IPS DF 4.7 (cell line): ENCODE data around the gene ATG101.
A peak's percentile ranks its signal among the peaks of the same experiment; 100 is the strongest.

Source experiments
- DNase-seq: peaks from one replicate; pipeline ENCODE4 v3.0.0-alpha.2; 2013; ENCODE audit warnings: low spot score; ENCODE audit errors: extremely low read depth

The ATG101 gene

GRCh38 chr12:52069327-52070184 is at the start of gene ATG101:
TSS of gene ATG101 (plus strand) at chr12:52069978. CDS start at chr12:52073651, 3,673 bp downstream.
- DNase-seq, result peak; percentile 86

GRCh38 chr12:52020539-52021336 is 49.0 kb upstream of the ATG101 start:
- DNase-seq, result no peak

- DNase-seq, result no peak
Observed at GRCh38 chr12:52022841-52023181, 47.0 kb upstream of the ATG101 start.

- DNase-seq, result no peak
Observed at GRCh38 chr12:52023182-52023975, 46.4 kb upstream of the ATG101 start.

- no peak for DNase-seq
Observed at GRCh38 chr12:52023976-52024688, 45.6 kb upstream of the ATG101 start.

GRCh38 chr12:52024845-52025230 is 44.9 kb upstream of the ATG101 start:
- DNase-seq, result no peak

- DNase-seq, result no peak
Observed at GRCh38 chr12:52026263-52026662, 43.5 kb upstream of the ATG101 start.

- no peak for DNase-seq
Observed at GRCh38 chr12:52027085-52027843, 42.5 kb upstream of the ATG101 start.

GRCh38 chr12:52029685-52030084 is 40.1 kb upstream of the ATG101 start:
- no peak for DNase-seq

GRCh38 chr12:52032446-52032803 is 37.4 kb upstream of the ATG101 start:
- DNase-seq, result no peak

- no peak for DNase-seq
Observed at GRCh38 chr12:52032804-52033445, 36.9 kb upstream of the ATG101 start.

- DNase-seq, result no peak
Observed at GRCh38 chr12:52033446-52034140, 36.2 kb upstream of the ATG101 start.

- no peak for DNase-seq
Observed at GRCh38 chr12:52035190-52035589, 34.6 kb upstream of the ATG101 start.

- DNase-seq, result no peak
Observed at GRCh38 chr12:52035926-52036325, 33.9 kb upstream of the ATG101 start.

- DNase-seq, result no peak
Observed at GRCh38 chr12:52036587-52037171, 33.1 kb upstream of the ATG101 start.

- DNase-seq, result no peak
Observed at GRCh38 chr12:52037248-52037861, 32.4 kb upstream of the ATG101 start.

GRCh38 chr12:52038447-52038846 is 31.3 kb upstream of the ATG101 start:
- no peak for DNase-seq

- DNase-seq, result no peak
Observed at GRCh38 chr12:52041035-52041434, 28.7 kb upstream of the ATG101 start.
